GM18909 (cell line): ENCODE data around the gene MYO5A.
"Not testable (repeated sequence)": the region's sequence is repeated elsewhere in the genome, so short reads cannot be mapped to it uniquely, and the experiment has no call there.

Experiments used
- ATAC-seq: cut with Tn5 transposase; IDR thresholded peaks from one replicate; pipeline ENCODE4 v1.9.1; 2021; ENCODE audit warnings: mild to moderate bottlenecking; ENCODE audit not compliant: unreplicated experiment, poor library complexity

Gene MYO5A

GRCh38 chr15:52528564-52529340 is at the start of gene MYO5A:
Gene MYO5A (minus strand): TSS chr15:52528880. CDS start chr15:52528806, 74 bp downstream.
- ATAC-seq: peak; percentile 88

DNA sequence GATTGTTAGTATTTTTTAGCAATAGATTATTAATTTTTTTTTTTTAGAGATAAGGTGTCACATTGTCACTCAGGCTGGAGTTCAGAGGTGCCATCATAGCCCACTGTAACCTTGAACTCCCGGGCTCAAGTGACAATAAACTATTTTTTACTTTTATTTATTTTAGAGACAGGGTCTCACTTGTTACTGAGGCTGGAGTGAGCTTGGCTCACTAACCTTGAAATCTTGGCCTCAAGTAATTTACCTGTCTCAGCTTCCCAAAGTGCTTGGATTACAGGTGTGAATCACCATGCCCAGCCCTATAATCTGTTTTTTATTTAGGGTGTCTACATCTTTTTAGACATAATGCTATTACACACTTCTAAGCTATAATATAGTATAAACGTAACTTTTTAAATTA is 48.0 kb upstream of the MYO5A start:
- ATAC-seq: no peak

DNA sequence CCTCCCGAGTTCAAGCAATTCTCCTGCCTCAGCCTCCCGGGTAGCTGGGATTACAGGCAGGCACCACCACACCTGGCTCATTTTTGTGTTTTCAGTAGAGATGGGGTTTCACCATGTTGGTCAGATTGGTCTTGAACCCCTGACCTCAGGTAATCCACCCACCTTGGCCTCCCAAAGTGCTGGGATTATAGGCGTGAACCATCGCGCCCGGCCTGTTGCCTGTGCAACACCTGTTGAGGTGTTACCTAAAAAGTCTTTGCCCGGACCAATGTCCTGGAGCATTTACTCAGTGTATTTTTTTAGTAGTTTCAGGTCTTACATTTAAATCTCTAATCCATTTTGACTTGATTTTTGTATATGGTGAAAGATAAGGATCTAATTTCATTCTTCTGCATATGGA is 46.9 kb upstream of the MYO5A start:
- not testable (repeated sequence) for ATAC-seq

- no peak for ATAC-seq
Measured at GRCh38 chr15:52575072-52575471, 46.4 kb upstream of the MYO5A start.

GRCh38 chr15:52574623-52575022 is 45.9 kb upstream of the MYO5A start:
- not testable (repeated sequence) for ATAC-seq

DNA sequence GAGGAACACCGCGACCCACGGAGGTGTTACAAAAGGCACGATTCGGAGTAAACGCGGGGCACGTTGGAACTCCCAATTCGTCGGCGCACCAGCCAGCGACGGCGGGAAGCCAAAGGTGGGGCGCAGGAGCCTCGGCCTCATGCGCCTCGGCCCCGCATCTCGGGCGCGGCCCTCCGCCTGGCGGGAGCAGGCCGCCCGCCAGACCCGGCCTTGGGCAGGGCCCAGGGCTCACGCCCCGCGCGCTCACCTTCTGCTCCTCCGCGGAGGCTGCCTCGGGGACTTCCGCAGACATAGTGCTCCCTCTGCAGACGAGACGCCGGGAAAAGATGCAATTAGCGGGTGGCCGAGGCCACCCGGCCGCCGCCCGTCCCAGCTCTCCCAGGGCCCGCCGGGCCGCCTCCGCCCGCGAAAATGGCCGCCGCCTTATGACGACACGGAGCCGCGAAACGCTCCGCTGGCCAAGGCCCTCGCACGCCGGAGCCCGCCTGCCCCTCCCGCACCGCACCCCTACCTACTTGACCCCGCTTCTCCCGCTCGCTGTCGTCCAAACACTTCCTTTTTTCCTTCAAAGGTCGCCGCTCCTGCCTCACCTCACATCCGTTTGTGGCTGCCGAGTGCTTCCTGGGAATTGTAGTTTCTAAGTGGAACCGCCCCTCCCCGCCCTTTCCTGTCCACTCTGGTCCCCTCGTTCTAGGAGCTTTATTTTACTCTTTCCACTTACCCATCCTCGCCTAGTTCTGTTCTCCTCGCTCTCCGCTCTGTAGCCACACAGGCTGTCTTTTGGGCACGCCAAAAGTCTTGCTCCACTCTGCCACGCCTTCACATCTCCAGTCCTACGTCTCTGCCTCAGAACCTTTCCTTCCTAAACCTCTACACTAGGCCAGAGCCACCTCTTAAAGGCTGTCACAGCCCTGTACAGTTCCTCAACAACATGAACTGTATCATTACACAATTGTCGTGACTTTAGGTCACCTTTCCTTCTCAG is 40.2 kb upstream of the MYO5A start, which contains the start of gene ARPP19:
ARPP19 (minus strand) TSS at position 430 of the 985 bp plus-strand sequence; CDS start at position 292, 138 bp downstream.
- ATAC-seq: peak; percentile 76

- ATAC-seq: peak; percentile 14
Measured at GRCh38 chr15:52567871-52568600, 39.4 kb upstream of the MYO5A start.

GRCh38 chr15:52566889-52567288 is 38.2 kb upstream of the MYO5A start:
- ATAC-seq: no peak

DNA sequence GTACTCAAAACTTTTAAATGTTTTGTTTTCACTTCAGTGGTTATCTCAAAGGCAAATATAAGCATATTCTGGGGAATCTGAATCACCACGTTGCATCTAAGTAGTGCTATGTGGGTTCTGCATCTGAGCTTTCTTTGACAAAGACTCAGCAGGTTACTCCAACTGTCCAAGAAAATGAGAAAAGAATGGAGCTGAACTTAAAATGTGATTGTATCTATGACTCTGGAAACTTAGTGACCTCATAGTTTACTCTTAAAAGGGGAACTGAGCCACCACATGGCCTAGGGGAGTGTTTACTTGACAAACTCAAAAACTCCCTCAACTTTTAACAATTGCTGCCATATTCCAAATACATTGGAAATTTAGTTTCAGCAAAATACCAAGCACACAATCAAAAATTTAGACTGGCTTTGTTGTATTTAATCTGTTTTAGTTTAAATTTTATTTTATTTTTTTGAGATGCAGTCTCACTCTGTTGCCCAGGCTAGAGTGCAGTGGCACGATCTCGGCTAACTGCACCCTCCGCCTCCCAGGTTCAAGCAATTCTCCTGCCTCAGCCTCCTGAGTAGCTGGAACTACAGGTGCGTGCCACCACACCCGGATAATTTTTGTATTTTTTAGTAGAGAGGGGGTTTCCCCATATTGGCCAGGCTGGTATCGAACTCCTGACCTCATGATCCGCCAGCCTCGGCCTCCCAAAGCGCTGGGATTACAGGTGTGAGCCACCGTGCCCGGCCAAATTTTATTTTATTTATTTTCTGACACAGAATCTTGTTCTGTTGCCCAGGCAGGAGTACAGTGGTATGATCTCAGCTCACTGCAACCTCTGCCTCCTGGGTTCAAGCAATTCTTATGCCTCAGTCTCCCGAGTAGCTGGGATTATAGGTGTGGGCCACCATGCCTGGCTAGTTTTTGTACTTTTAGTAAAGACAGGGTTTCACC is 37.0 kb upstream of the MYO5A start:
- ATAC-seq: peak; percentile 39

- no peak for ATAC-seq
Measured at GRCh38 chr15:52563501-52564060, 34.9 kb upstream of the MYO5A start.

- peak; percentile 40 for ATAC-seq
Measured at GRCh38 chr15:52559575-52559974, 30.9 kb upstream of the MYO5A start.

DNA sequence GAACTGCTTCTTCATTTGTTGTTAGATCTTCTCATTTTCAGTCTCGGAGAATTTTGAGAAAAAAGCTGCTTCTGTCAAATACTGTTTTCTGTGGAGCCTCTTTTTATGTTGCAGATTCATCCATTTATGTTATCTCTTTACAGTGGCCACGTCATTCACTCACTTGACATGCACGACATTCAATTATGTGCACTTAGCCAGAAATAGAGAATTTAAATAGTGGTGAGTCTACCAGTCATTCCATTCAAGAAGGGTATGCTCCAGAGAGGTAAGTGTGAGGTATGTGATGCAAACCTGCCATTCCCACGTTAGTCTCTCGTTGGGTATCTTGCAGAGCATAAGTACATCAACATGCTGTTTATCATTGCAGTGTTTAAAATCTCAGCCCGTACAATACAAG is 30.3 kb upstream of the MYO5A start:
- ATAC-seq: peak; percentile 34

- peak; percentile 88 for ATAC-seq
Measured at GRCh38 chr15:52558196-52558595, 29.5 kb upstream of the MYO5A start.

DNA sequence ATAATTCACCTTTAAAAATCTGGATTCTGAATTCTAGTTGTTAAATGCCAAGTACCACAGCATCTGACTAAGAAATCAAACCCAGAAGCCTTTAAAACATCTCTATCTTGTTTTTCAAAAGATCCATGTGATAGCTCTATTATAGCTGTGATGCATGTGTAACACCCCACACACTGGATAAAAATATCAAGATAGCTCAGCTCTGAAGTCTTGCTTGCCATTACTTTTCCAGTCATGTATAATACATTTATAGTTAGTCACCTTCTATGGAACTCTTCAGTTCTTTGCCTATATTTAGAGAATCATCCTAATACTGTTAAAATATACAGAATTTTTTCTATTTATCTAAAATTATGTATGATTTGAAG is 28.6 kb upstream of the MYO5A start:
- no peak for ATAC-seq

DNA sequence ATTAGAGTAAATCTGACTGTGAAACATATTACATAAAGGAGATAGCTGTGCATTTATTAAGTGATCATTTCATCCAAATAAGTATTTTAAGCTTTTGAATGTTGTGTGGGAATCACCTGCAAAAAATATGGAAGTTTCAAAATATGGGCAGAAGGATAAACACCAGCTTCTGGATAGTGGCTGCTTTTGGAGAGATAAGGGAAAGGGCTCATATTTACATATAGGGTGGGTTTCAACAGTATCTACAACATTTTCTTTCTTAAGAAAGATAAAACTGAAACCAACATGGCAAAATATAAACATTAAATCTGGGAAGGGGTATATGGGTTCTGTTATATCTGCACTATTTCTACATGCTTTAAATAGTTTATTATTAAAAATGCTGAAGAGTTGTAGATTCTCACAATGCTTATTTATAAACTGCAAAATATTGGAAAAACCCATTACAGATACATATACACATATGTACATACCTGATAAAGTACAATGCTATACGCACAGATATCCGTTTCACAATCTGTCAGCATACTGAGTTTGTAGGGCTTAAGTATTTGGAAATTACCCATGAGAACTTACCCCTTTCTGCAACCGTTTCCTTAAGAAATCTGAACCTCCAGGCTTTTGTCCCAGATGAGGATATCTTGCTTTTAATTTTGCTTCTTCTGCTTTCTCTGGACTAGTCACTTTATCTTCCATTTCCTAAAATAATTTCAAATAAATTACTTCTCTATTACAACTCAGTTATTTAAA is 28.0 kb upstream of the MYO5A start:
- no peak for ATAC-seq

- ATAC-seq: no peak
Measured at GRCh38 chr15:52552303-52552702, 23.6 kb upstream of the MYO5A start.

DNA sequence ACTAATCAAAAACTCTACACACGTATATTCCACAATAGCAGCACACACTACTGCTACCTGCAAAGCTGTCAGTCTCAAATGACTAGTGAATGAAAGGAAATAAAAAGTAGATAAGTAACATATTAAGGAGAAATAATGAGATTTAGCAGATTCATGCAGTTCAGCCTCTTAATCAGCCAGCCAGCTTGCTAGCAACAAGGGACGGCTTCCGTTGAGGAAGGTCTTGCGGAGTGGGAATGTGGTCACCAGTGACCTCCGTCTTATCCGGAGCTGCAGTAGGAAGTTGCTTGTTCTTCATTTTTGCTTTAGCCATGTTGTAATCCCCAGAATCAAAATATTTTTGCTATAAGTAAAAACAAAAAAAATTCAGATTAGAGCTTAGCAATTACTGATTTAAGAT is 23.1 kb upstream of the MYO5A start:
- no peak for ATAC-seq

- ATAC-seq: not testable (repeated sequence)
Measured at GRCh38 chr15:52551186-52551585, 22.5 kb upstream of the MYO5A start.
